NT2/D1 (cell line): ENCODE results near the gene SLC6A11.

Experiments used
- SUZ12 ChIP-seq: IDR thresholded peaks from 2 replicates; pipeline ENCODE4 v1.6.1; 2011; ENCODE audit not compliant: insufficient read length, insufficient read depth; ENCODE audit errors: extremely low read depth
- YY1 ChIP-seq: IDR thresholded peaks from 2 replicates; pipeline ENCODE4 v1.6.1; 2011; ENCODE audit not compliant: insufficient read length, insufficient read depth
- ZNF274 ChIP-seq: IDR thresholded peaks from 2 replicates; pipeline ENCODE4 v1.6.1; 2011; ENCODE audit warnings: mild to moderate bottlenecking, low read depth, low read length

GRCh38 chr3:10779293-10779805 is 36.7 kb upstream of the SLC6A11 start:
- TF ChIP-seq SUZ12 (no peak), YY1 (no peak), ZNF274 (no peak)
